Caco-2 (cell line): ENCODE measurements around the gene IL19. TPM values are rescaled to one million over a fixed set of nuclear protein-coding genes. Genes with fewer than 3 reads are reported as not detected.
A peak's percentile ranks its signal among the peaks of the same experiment; 100 is the strongest.

ENCODE experiments used
- BruUV-seq: library from RNA; stranded (reverse); fragments of 400-500 nt; replicated peaks from 2 replicates; lab custom pipeline; 2021; lab: Mats Ljungman, UMichigan
- CTCF ChIA-PET: fragments of 300-600 bp; sonication (Branson Sonifier 250); formaldehyde crosslinking; loops from one replicate; lab custom pipeline; 2022; ENCODE audit warnings: antibody characterized with exemption; lab: Charles Lee
- POLR2A ChIA-PET: fragments of 300-600 bp; sonication (Branson Sonifier 250); formaldehyde crosslinking; loops from one replicate; lab custom pipeline; 2022; ENCODE audit warnings: antibody characterized with exemption; lab: Charles Lee
- DNase-seq, 2 experiments: peaks; one replicate each; pipeline versions ENCODE4 v3.0.0 to v3.0.0-alpha.2; 2020 to 2022
- H3K27me3 ChIP-seq: replicated peaks from 2 replicates; pipeline ENCODE4 v1.6.0; 2011; ENCODE audit warnings: low read length; ENCODE audit not compliant: control insufficient read depth, insufficient read depth
- H3K36me3 ChIP-seq: 2 replicates; pipeline ENCODE4 v1.5.1; 2011; ENCODE audit warnings: low read length; ENCODE audit not compliant: control insufficient read depth, insufficient read depth
- H3K4me1 ChIP-seq: fragments of 250-450 bp; sonication (Bioruptor Pico); 2 replicates; pipeline ENCODE4 v1.5.1; 2020; ENCODE audit warnings: mild to moderate bottlenecking
- H3K4me3 ChIP-seq: 2 replicates; pipeline ENCODE4 v1.5.1; 2011; ENCODE audit warnings: low read depth, mild to moderate bottlenecking, control low read depth, low read length
- H3K9me3 ChIP-seq: fragments of 250-450 bp; sonication (Bioruptor Pico); 2 replicates; pipeline ENCODE4 v1.5.1; 2020; ENCODE audit warnings: mild to moderate bottlenecking, moderate library complexity
- H3K27ac Mint-ChIP-seq: one replicate; pipeline ENCODE4 v1.8.0; 2022; ENCODE audit warnings: mixed read lengths; ENCODE audit not compliant: unreplicated experiment
- H3K27me3 Mint-ChIP-seq: one replicate; pipeline ENCODE4 v1.8.0; 2022; ENCODE audit warnings: mixed read lengths; ENCODE audit not compliant: insufficient read depth, unreplicated experiment
- H3K36me3 Mint-ChIP-seq: one replicate; pipeline ENCODE4 v1.8.0; 2022; ENCODE audit warnings: mild to moderate bottlenecking, mixed read lengths; ENCODE audit not compliant: insufficient read depth, unreplicated experiment
- H3K4me1 Mint-ChIP-seq: one replicate; pipeline ENCODE4 v1.8.0; 2022; ENCODE audit warnings: low read depth, mixed read lengths; ENCODE audit not compliant: unreplicated experiment
- H3K4me3 Mint-ChIP-seq: one replicate; pipeline ENCODE4 v1.8.0; 2022; ENCODE audit warnings: mild to moderate bottlenecking, moderate library complexity, mixed read lengths; ENCODE audit not compliant: unreplicated experiment
- H3K9me3 Mint-ChIP-seq: one replicate; pipeline ENCODE4 v1.8.0; 2022; ENCODE audit warnings: mixed read lengths; ENCODE audit not compliant: unreplicated experiment
- intact Hi-C: fragments of 100-400 bp; cut with micrococcal nuclease; formaldehyde crosslinking; loops from one replicate; pipeline ENCODE4 v1.10.0; 2022; ENCODE audit not compliant: unreplicated experiment
- total RNA-seq: library from RNA; stranded (reverse); gene quantifications from 2 replicates; pipeline ENCODE4 v1.2.3, GENCODE V29; 2022
- TF ChIP-seq, protein P1 (sequence below), 2 experiments: fragments of 200-600 bp in 1 of 2; IDR thresholded peaks; 1 replicate in 1 of 2; 2 replicates in 1 of 2; pipeline versions ENCODE4 v1.5.1 to v1.8.0; 2011 to 2022; ENCODE audit warnings: antibody characterized with exemption in 1 of 2, control low read depth in 1 of 2, inconsistent platforms in 1 of 2, low read depth in 1 of 2, low read length in 1 of 2, mild to moderate bottlenecking in 1 of 2, moderate library complexity in 1 of 2; ENCODE audit not compliant: insufficient read depth in 1 of 2, severe bottlenecking in 1 of 2, unreplicated experiment in 1 of 2

Gene IL19
- total RNA-seq, 1 experiment from 2014 or later: not detected

DNA sequence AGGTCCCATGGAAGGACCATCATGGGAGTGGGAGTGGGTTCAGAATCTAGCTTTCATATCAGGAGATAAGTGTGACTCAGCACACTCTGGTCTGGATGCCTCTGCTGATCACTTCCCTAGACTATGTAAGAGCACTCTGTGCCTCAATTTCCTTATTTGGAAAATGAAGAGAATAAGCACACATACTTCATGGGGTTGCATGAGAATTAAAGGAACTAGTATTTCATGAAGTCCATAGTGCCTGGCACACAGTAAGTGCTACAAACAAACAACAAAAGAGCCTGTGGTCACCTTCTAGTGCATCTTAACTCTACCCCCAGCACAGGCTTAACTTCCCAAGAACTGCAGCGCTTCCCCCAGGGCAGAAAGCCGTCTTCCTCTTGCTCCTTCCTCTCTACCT lies 85.3 kb downstream of the IL19 start:
- H3K27me3 Mint-ChIP-seq: peaks cover 7% of the 10 kb centered on the region
- TF ChIP-seq, protein P1, sequence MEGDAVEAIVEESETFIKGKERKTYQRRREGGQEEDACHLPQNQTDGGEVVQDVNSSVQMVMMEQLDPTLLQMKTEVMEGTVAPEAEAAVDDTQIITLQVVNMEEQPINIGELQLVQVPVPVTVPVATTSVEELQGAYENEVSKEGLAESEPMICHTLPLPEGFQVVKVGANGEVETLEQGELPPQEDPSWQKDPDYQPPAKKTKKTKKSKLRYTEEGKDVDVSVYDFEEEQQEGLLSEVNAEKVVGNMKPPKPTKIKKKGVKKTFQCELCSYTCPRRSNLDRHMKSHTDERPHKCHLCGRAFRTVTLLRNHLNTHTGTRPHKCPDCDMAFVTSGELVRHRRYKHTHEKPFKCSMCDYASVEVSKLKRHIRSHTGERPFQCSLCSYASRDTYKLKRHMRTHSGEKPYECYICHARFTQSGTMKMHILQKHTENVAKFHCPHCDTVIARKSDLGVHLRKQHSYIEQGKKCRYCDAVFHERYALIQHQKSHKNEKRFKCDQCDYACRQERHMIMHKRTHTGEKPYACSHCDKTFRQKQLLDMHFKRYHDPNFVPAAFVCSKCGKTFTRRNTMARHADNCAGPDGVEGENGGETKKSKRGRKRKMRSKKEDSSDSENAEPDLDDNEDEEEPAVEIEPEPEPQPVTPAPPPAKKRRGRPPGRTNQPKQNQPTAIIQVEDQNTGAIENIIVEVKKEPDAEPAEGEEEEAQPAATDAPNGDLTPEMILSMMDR (IDR thresholded peaks at IDR 0.05; ENCODE audit: insufficient read depth in 1 of 2, low read depth in 1 of 2, low read length in 1 of 2, severe bottlenecking in 1 of 2, unreplicated experiment in 1 of 2): no peak
- Histone ChIP-seq H3K4me3 (no peak overlapping the region), H3K4me1 (no peaks in the 10 kb centered on the region), H3K9me3 (peaks cover 13% of the 10 kb centered on the region), H3K36me3 (no peaks in the 10 kb centered on the region), H3K27me3 (no peaks in the 10 kb centered on the region)
- H3K4me3 Mint-ChIP-seq: no peak overlapping the region
- intact Hi-C loops: loop anchor here (2.0 kb wide), 1 partner anchor 127 kb away; no protein-coding TSS in a partner anchor
- ChIA-PET POLR2A (no interaction called here), CTCF (interaction anchor here (1.0 kb wide), 1 partner anchor 57 kb away, joined by 5 read pairs; no protein-coding TSS in a partner anchor)
- no peaks in the 10 kb centered on the region for H3K36me3 Mint-ChIP-seq
- no TSS peak for BruUV-seq
- peaks cover 6% of the 10 kb centered on the region for H3K4me1 Mint-ChIP-seq
- H3K9me3 Mint-ChIP-seq: peaks cover 6% of the 10 kb centered on the region
- no peak overlapping the region for H3K27ac Mint-ChIP-seq
- no peak for DNase-seq

DNA sequence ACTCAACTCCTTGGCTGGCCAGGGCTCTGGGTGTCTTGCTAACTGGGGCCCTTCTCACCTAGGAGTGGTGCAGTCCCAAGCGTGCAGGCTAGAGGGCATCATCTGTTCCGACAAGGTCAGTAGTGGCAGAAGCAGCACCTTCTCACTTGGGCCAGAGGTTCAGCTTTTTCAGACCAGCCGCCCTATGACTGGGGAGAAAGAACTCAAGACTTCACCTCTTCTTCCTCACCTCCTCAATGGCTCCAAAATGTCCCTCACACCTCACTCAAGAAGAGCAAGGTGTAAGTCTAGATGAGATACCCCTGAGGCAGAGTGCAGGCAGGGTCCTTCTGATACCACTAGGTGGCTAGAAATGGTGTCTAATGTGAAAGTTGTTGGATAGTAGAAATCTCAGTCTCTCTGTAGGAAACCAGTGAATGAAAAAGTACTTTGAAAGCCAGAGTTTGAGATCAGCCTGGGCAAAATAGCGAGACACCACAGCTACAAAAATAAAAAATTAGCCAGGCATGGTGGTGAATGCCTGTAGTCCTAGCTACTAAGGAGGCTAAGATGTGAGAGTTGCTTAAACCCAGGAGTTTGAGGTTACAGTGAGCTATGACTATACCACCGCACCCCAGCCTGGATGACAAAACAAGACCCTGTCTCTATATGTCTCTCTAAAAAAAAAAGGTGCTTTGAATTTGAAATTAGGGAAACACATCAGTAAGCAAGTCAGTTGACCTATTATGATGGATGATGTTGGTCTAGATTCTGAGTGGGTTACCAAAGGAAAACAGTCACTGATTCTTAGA lies 86.3 kb downstream of the IL19 start:
- Mint-ChIP-seq H3K9me3 (peaks cover 6% of the 10 kb centered on the region), H3K27me3 (peaks cover 8% of the 10 kb centered on the region), H3K27ac (no peak overlapping the region), H3K4me1 (peaks cover 6% of the 10 kb centered on the region), H3K4me3 (no peak overlapping the region), H3K36me3 (no peaks in the 10 kb centered on the region)
- H3K9me3 ChIP-seq: peaks cover 12% of the 10 kb centered on the region
- DNase-seq: no peak
- ChIA-PET CTCF (no interaction called here), POLR2A (no interaction called here)
- no peak overlapping the region for H3K4me3 ChIP-seq
- intact Hi-C loops: loop anchor here (2.0 kb wide), 1 partner anchor 126 kb away; no protein-coding TSS in a partner anchor
- no peaks in the 10 kb centered on the region for H3K36me3 ChIP-seq
- TF ChIP-seq, protein P1 (IDR thresholded peaks at IDR 0.05; ENCODE audit: insufficient read depth in 1 of 2, low read depth in 1 of 2, low read length in 1 of 2, severe bottlenecking in 1 of 2, unreplicated experiment in 1 of 2): peak; percentile 37 to 38
- no peaks in the 10 kb centered on the region for H3K4me1 ChIP-seq
- H3K27me3 ChIP-seq: no peaks in the 10 kb centered on the region
- no TSS peak for BruUV-seq

DNA sequence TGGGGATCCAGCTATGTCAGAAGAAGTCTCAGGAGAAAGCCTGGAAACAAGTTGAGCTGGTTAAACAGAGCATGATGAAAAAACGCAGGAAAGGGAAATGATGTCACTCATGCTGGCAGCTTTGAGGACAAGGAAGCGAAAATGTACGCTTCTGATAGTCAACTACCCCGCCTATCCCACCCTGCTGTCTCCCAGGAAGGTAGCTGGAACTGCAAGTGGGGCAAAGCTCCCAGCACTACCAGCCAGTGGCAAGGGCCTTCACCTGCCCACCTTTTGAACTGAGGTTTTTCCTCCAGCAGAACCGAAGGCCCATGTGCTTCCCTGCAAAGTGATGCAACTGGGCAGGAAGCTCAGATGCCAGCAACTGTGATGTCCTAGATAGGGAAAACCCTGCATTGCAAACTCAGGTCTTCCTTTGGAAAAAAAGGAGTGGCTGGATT lies 88.5 kb downstream of the IL19 start:
- no peaks in the 10 kb centered on the region for H3K27me3 ChIP-seq
- no peaks in the 10 kb centered on the region for H3K9me3 ChIP-seq
- no TSS peak for BruUV-seq
- H3K4me3 Mint-ChIP-seq: no peak overlapping the region
- H3K4me3 ChIP-seq: no peak overlapping the region
- TF ChIP-seq, protein P1 (IDR thresholded peaks at IDR 0.05; ENCODE audit: insufficient read depth in 1 of 2, low read depth in 1 of 2, low read length in 1 of 2, severe bottlenecking in 1 of 2, unreplicated experiment in 1 of 2): no peak
- H3K27me3 Mint-ChIP-seq: peaks cover 11% of the 10 kb centered on the region
- no peaks in the 10 kb centered on the region for H3K36me3 ChIP-seq
- peaks cover 6% of the 10 kb centered on the region for H3K4me1 Mint-ChIP-seq
- ChIA-PET CTCF (no interaction called here), POLR2A (no interaction called here)
- DNase-seq: no peak
- H3K36me3 Mint-ChIP-seq: no peaks in the 10 kb centered on the region
- peaks cover 6% of the 10 kb centered on the region for H3K9me3 Mint-ChIP-seq
- no peaks in the 10 kb centered on the region for H3K4me1 ChIP-seq
- H3K27ac Mint-ChIP-seq: no peak overlapping the region
- intact Hi-C loops: no loop called here
